Thymus (tissue), 11 donors: Measurements from ENCODE around the gene TLR6. TPM values are rescaled to one million over a fixed set of nuclear protein-coding genes. Genes with fewer than 3 reads are reported as not detected.

Source experiments
- DNase-seq, 9 donors: peaks; one replicate each; pipeline ENCODE4 v3.0.0-alpha.2; 2013; ENCODE audit warnings: low spot score in 9 of 9, low read depth in 6 of 9, missing footprints in 1 of 9
- H3K27ac ChIP-seq, 2 donors: one replicate each; pipeline ENCODE4 v1.5.1; 2013; ENCODE audit warnings: control low read depth in 1 of 2, low read depth in 1 of 2, low read length in 1 of 2, mild to moderate bottlenecking in 1 of 2, moderate library complexity in 1 of 2
- H3K27me3 ChIP-seq, 2 donors: one replicate each; pipeline ENCODE4 v1.5.1; 2013; ENCODE audit warnings: low read length in 1 of 2; ENCODE audit not compliant: control insufficient read depth in 2 of 2, insufficient read depth in 1 of 2
- H3K36me3 ChIP-seq, 2 donors: one replicate each; pipeline ENCODE4 v1.5.1; 2013; ENCODE audit warnings: low read length in 1 of 2, mild to moderate bottlenecking in 1 of 2, moderate library complexity in 1 of 2; ENCODE audit not compliant: control insufficient read depth in 2 of 2, insufficient read depth in 2 of 2
- H3K4me1 ChIP-seq, 2 donors: one replicate each; pipeline ENCODE4 v1.5.1; 2013; ENCODE audit warnings: low read length in 2 of 2; ENCODE audit not compliant: control insufficient read depth in 2 of 2, insufficient read depth in 2 of 2
- H3K4me3 ChIP-seq, 2 donors: one replicate each; pipeline ENCODE4 v1.5.1; 2013; ENCODE audit warnings: low read length in 2 of 2, control low read depth in 1 of 2, mild to moderate bottlenecking in 1 of 2
- H3K9me3 ChIP-seq, 2 donors: one replicate each; pipeline ENCODE4 v1.5.1; 2013; ENCODE audit warnings: low read length in 1 of 2, mild to moderate bottlenecking in 1 of 2; ENCODE audit not compliant: control insufficient read depth in 2 of 2, insufficient read depth in 1 of 2
- WGBS: extraction: QIAGEN DNeasy Blood & Tissue Kit; methylation state at CpG from one replicate; pipeline ENCODE4 v1.1.7; 2013; 5-methylcytosine and 5-hydroxymethylcytosine counted together
- polyA plus RNA-seq: library from polyadenylated mRNA; stranded (reverse); fragments of 200-250 nt; gene quantifications from one replicate; pipeline ENCODE4 v1.2.3, GENCODE V29; 2013
- total RNA-seq: library from RNA; stranded (reverse); fragments of 120-200 nt; gene quantifications from one replicate; pipeline ENCODE4 v1.2.4, GENCODE V29; 2013
- donor health status: healthy.

The TLR6 gene
- total and polyA plus RNA-seq, 2 donors = 1.6 to 2.5 TPM

DNA sequence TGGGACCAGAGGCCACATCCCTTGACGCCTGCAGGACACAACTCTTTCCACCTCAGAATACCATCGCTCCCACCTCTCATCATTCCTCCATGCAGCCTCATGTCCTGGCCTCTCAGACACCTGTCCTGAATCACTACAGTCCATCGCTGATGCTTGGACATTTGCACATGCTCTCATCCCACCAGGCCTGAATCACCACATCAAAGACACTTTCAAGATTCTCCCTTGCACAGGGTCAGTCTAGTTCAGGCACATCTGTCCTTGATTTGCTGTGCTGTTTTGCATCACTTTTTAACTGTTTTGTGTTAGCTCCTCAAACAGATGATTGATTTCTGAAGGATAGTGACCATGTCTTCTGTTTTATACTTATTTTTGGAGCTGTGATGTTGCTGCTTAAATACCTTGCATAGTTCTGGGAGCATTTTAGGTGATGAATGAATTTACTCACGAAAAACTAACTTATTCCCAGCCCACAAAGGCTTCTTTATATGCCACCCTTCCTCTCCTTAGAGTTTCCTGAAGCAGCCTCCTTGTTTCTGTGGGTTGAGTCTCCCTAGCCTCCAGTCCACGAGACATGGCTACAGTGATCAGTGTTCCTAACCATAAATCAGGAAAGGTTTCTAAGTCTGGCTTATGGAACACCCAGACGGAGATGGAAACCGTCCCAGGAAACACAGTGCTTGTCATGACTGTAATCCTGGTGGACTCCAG is 13.6 kb upstream of the TLR6 start:
- Histone ChIP-seq H3K27ac (no peak overlapping the region), H3K9me3 (no peaks in the 10 kb centered on the region), H3K36me3 (no peaks in the 10 kb centered on the region), H3K4me1 (peaks cover 0 to 4% of the 10 kb centered on the region in 2 donors), H3K4me3 (no peak overlapping the region), H3K27me3 (peaks cover 4 to 16% of the 10 kb centered on the region in 2 donors)
- DNase-seq = no peak
- WGBS = 96% methylated on average over 7 of the region's 7 CpGs

- DNase-seq = no peak
- Histone ChIP-seq H3K36me3 (no peaks in the 10 kb centered on the region), H3K9me3 (no peaks in the 10 kb centered on the region), H3K27ac (no peak overlapping the region), H3K4me3 (no peak overlapping the region), H3K27me3 (peaks cover 4 to 16% of the 10 kb centered on the region in 2 donors), H3K4me1 (peaks cover 0 to 4% of the 10 kb centered on the region in 2 donors)
- 91% methylated on average over 2 of the region's 2 CpGs for WGBS
These were observed 12.9 kb upstream of the TLR6 start for GRCh38 chr4:38869511-38869910.

- no peaks in the 10 kb centered on the region for H3K36me3 ChIP-seq
- WGBS = 86% methylated on average over 30 of the region's 30 CpGs
- H3K9me3 ChIP-seq = no peaks in the 10 kb centered on the region
- no peak for DNase-seq
- H3K4me1 ChIP-seq = peaks cover 0 to 4% of the 10 kb centered on the region in 2 donors
- H3K27me3 ChIP-seq = peaks cover 4 to 16% of the 10 kb centered on the region in 2 donors
- peak overlapping the region; percentile 42 to 49 for H3K4me3 ChIP-seq
- H3K27ac ChIP-seq = peak overlapping the region; percentile 51 to 52
These were observed 11.7 kb upstream of the TLR6 start for GRCh38 chr4:38868059-38868960.

GRCh38 chr4:38867478-38868058 is 11.0 kb upstream of the TLR6 start, which contains the start of gene FAM114A1:
Gene FAM114A1 (plus strand): TSS chr4:38867806. CDS start chr4:38878079, 10,273 bp downstream.
- H3K4me3 ChIP-seq = peak within 1 kb of the TSS; percentile 42 to 49

DNA sequence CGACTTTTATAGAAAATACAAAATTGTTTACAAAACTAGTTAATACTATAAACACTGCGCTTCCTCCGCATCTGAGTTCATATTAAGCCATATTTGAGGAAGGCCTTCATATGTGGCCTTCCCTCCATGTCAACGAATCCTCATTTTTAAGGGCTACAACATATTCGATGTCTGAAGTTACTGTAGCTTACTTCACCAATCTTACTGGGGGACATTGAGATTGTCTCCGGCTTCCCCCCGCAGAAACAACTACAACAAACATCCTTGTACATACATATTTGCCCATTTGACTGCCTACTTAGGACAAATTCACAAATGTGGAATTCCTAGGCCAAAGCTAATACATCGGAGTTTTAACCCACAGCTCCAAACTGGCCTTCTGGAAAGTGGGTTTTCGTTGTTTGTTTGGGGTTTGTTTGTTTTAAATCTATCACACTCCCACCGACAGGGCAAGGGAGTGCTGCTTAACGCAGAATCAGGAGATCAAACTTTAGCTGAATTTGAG is 10.4 kb upstream of the TLR6 start:
- H3K27ac ChIP-seq = peak overlapping the region; percentile 15 to 41
- H3K9me3 ChIP-seq = no peaks in the 10 kb centered on the region
- H3K36me3 ChIP-seq = no peaks in the 10 kb centered on the region
- no peak for DNase-seq
- peak overlapping the region; percentile 20 to 49 for H3K4me3 ChIP-seq
- H3K4me1 ChIP-seq = peaks cover 0 to 4% of the 10 kb centered on the region in 2 donors
- 66% methylated on average over 11 of the region's 11 CpGs for WGBS
- peaks cover 4 to 16% of the 10 kb centered on the region in 2 donors for H3K27me3 ChIP-seq

More at GRCh38 chr4:38867478-38868058, 11.0 kb upstream of the TLR6 start, which contains the start of gene FAM114A1:
- Histone ChIP-seq H3K27ac (peak within 1 kb of the TSS; percentile 51 to 52), H3K36me3 (no peaks in the 10 kb centered on the region), H3K9me3 (no peaks in the 10 kb centered on the region), H3K4me1 (peaks cover 0 to 4% of the 10 kb centered on the region in 2 donors), H3K27me3 (peaks cover 4 to 16% of the 10 kb centered on the region in 2 donors)
- 6% methylated on average over 66 of the region's 66 CpGs for WGBS
- DNase-seq = no peak

GRCh38 chr4:38865445-38865844 is 8.8 kb upstream of the TLR6 start:
- Histone ChIP-seq H3K27me3 (peaks cover 4 to 16% of the 10 kb centered on the region in 2 donors), H3K4me1 (peaks cover 0 to 6% of the 10 kb centered on the region in 2 donors), H3K9me3 (no peaks in the 10 kb centered on the region), H3K36me3 (no peaks in the 10 kb centered on the region), H3K27ac (no peak overlapping the region), H3K4me3 (no peak overlapping the region)
- WGBS = 65% methylated on average over 6 of the region's 6 CpGs
- DNase-seq = no peak

DNA sequence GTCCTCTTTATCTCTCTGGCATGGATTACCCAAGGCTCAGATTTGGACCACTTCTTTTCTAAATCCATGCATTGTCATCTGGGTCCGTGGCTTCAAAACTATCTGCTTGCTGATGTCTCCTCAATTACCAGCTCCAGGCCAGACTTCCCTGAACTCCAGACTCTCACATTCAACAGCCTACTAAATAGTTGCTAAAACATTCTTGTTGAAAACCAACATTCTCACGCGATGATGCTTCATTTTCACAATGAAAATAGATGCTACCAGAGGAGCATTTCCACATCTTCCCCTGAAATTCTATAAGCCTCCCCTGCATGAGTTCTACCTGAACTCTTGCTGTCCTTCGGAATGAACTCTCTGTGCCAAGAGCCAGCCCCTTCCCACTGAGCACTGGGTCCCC is 5.2 kb upstream of the TLR6 start:
- H3K27ac ChIP-seq = no peak overlapping the region
- 98% methylated on average over 4 of the region's 4 CpGs for WGBS
- no peak overlapping the region for H3K4me3 ChIP-seq
- no peaks in the 10 kb centered on the region for H3K36me3 ChIP-seq
- H3K27me3 ChIP-seq = no peaks in the 10 kb centered on the region
- peaks cover 0 to 13% of the 10 kb centered on the region in 2 donors for H3K4me1 ChIP-seq
- H3K9me3 ChIP-seq = no peaks in the 10 kb centered on the region
- no peak for DNase-seq

- no peaks in the 10 kb centered on the region for H3K27me3 ChIP-seq
- peaks cover 0 to 16% of the 10 kb centered on the region in 2 donors for H3K4me1 ChIP-seq
- H3K4me3 ChIP-seq = no peak overlapping the region
- 44% methylated on average over 5 of the region's 5 CpGs for WGBS
- no peaks in the 10 kb centered on the region for H3K36me3 ChIP-seq
- DNase-seq = peak in 7 of 9 donors; percentile 37 to 74 (median 60)
- H3K9me3 ChIP-seq = no peaks in the 10 kb centered on the region
- no peak overlapping the region for H3K27ac ChIP-seq
These were observed 4.3 kb upstream of the TLR6 start for GRCh38 chr4:38860788-38861424.
